Midbrain (tissue), 1 donor: ENCODE measurements around the gene COL15A1.

Experiments used
- DNase-seq: peaks from one replicate; lab custom pipeline; 2025; lab: John Stamatoyannopoulos, UW

Gene COL15A1

GRCh38 chr9:99037769-99038483, 94.2 kb downstream of the COL15A1 start:
- no peak for DNase-seq

DNA sequence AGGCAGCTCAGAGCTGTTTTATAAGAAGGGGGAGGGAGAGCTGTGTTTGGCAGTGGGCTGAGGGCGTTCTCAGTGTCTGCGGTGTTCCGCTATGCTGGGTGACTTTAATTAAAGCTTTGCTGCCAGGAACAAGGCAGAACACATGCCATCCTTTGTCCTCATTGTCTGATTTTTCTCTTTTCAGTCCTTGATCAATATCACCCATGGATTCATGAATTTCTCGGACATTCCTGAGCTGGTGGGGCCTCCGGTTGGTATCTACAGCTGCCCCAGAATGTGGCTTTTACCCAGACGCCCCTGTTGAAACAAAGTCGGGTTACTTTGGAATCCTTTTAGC, 94.7 kb downstream of the COL15A1 start:
- DNase-seq = no peak

DNA sequence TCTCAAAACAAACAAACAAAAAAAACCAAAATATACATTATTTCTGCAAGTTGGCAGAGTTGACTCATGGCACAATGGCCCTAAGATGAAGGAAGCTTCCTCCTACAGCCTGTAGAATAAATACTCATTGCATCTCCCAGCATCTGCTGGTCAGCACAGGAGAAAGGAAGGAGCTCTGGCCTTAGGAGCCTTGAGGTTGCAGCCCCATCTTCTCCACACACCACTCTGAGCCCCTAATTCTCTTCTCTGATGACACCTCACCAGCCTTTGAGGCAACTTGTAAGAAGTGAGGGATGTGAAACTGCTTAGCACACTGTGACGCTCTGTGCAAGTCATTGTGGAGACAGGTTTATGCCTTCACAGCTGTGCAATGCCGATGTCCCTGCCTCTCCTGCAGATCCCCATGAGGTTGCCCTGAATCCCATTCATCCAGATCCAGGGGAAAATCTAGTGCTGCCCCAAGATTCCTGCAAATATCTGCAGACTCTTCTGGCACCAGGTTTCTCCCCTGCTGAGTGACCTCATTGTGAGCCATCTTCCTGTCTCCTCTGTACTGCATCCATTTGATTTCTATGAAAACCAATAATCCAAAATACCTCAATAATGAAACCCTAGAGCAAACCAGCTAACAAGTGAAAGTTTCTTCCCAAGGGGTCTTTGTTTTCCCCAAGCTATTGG, 95.9 kb downstream of the COL15A1 start:
- no peak for DNase-seq

GRCh38 chr9:99040251-99040900, 96.7 kb downstream of the COL15A1 start:
- no peak for DNase-seq

DNA sequence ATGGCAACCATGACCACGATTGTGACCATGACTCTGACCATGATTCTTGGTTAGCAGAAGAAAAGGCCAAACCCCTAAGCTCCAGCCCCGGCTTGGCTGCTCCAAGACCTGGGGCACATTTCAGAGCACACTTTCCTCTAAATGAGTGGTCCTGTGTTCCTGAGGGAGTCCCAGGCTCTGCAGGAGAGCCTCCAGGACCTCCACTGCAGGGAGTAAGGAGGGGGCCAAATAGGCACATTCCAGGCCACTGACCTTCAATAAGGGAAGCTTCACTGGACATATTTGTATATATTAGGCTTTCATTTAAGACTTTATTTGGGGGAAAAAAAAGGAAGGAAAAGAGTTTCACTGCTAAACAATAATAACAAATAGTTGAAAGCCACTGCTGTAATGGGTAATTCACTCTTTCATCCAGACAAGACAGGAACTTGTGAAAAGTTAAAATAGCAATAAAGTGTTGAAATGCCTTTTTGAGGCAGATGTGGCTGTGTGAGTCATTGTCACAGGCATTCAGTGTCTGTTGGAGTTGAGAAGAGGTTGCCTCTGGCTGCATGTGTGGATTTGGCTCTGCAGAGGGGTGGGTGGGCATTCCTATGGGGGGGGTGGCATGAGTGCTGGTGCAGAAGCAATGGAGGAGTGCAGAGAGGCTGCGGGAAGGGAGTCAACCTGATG, 97.3 kb downstream of the COL15A1 start:
- peak; percentile 8 for DNase-seq

- DNase-seq = no peak
These were observed 97.9 kb downstream of the COL15A1 start for GRCh38 chr9:99041618-99042017.

DNA sequence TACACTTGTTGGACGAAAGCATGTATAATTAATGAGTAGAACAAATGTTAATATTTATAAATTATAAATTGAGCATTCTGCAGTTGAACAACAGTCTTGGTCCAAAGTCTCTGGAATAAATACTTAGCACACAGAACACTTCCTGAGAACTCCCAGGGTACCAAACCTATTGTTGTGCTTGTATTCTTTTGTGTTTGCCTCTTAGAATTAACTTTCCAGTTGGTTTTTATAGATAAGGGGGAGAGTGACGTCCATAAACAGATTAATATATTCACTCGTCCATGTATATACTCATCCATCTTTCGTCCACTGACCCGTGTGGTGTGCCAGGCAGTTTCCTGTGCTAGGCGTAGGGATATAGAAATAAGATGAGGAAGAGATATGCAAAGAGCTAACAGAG, 98.9 kb downstream of the COL15A1 start:
- no peak for DNase-seq

DNA sequence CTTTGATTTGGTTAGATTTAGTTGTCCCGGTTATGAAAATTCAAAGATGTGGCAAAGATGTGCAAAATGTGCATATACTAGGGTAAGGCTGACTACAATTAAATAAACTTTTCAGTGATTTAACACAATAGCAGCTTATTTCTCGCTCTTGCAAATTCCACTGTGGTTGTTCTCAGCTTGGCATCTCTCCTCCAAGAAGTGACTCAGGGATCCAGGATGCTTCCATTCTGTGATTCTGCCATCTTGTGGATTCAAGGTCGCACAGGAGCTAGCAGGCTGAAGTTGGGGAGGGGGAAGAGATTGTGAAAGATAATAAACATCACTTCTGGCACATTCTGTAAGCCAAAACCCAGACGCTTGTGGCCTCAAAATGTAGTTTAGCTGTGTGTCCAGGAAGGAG, 101.1 kb downstream of the COL15A1 start:
- DNase-seq = no peak

DNA sequence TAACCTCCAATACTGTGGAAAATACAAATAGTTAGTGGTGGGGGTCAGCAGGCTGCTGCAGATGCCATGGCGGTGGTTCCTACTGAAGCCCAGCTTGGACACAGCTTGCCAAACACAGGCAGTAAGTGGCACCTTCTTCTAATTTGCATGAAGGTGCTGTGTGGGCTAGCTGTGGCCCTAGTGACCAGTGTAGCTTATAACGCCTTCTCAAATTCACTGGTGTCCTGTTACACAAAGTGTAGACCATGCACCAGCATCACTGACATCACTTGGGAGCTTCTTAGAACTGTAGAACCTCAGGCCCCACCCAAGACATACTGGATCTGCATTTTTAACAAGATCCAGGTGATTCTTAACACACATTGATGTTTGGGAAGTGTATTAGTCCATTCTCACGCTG, 102.4 kb downstream of the COL15A1 start:
- no peak for DNase-seq

DNA sequence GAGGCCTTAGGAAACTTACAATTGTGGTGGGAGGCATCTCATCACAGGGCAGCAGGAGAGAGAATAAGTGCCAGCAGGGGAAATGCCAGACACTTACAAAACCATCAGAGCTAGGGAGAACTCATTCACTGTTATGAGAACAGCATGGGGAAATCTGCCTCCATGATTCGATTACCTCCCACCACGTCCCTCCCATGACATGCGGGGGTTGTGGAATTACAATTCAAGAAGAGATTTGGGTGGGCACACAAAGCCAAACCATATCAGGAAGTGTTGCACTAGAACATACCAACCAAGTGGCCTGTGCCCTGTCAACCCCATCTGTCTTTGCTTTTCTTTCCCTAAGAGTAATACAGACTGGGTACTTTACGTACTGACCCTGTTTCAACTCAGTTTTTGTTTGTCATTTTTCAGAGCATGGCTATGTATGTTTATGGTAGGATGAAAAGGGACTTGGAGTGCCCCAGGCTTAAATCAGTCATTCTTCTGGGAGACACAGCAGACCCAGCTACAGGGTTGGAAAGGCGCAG, 102.9 kb downstream of the COL15A1 start:
- DNase-seq = no peak

GRCh38 chr9:99049228-99049627, 105.5 kb downstream of the COL15A1 start:
- DNase-seq = no peak

- no peak for DNase-seq
These were observed 105.9 kb downstream of the COL15A1 start for GRCh38 chr9:99049641-99050040.

DNA sequence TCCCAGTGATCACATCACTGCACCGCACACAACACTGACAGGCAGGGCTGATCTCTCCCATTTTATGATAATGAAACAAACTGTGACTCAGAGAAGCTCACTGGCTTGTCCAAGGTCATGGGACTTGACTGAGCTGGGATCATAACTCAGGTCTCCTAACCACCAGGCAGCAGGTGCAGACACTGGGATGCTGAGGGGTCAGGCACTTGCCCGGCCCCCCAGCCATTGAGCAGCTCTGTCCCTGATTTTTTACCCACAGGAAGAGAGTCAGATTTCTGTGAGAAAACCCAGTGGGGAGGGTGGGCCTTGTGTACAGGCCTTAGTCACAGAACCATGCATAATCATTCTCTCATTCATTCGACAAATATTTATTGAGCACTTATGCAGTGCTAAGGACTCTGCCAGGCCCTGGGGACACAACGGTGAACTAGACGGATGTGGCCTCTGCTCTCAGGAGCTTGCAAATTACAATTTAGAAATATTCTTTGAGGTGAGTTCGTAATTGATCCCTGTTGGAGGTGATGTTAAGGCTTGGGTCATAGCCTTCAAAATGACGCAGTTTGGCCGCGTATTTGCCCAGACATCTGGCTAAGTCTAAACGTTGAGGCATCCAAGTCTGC, 106.7 kb downstream of the COL15A1 start:
- DNase-seq = no peak

- no peak for DNase-seq
These were observed 107.2 kb downstream of the COL15A1 start for GRCh38 chr9:99050924-99051323.

DNA sequence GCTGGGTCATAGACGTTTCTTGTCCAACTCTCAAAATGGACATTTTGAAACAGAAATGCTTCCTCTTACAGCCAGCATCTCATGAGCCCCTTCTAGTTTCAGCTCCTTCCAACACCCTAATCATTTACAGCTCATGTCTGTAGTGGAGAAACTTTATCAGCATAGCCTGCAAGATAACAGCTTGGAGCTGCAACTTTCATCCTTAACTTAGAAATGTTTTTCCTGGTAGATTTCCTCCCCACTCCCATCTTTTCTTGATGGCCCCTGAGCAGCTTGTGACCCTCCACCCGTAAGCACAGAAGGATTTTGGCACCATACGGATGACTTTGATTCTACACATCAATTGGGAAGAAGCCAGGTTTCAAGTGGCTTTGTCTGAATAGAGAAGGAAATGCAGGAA, 107.7 kb downstream of the COL15A1 start:
- DNase-seq = no peak

DNA sequence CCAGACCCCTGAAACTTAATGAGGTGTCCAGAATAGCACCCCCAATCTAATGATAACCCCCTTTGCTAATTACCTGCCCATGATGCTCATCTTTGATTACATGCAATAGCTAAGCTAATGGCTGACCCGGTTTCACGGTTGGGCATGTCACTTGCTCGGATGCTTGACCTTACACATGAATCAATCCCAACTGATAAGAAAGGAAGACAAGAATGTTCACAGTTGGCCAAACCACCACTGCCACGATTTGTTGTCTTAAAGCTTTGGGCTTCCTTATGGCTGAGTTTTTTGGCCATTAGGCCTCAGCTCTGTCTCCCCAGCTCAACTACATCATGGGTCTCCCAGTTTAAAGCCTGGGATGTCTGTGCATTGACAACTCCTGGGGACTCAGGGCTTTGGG, 108.1 kb downstream of the COL15A1 start:
- no peak for DNase-seq

DNA sequence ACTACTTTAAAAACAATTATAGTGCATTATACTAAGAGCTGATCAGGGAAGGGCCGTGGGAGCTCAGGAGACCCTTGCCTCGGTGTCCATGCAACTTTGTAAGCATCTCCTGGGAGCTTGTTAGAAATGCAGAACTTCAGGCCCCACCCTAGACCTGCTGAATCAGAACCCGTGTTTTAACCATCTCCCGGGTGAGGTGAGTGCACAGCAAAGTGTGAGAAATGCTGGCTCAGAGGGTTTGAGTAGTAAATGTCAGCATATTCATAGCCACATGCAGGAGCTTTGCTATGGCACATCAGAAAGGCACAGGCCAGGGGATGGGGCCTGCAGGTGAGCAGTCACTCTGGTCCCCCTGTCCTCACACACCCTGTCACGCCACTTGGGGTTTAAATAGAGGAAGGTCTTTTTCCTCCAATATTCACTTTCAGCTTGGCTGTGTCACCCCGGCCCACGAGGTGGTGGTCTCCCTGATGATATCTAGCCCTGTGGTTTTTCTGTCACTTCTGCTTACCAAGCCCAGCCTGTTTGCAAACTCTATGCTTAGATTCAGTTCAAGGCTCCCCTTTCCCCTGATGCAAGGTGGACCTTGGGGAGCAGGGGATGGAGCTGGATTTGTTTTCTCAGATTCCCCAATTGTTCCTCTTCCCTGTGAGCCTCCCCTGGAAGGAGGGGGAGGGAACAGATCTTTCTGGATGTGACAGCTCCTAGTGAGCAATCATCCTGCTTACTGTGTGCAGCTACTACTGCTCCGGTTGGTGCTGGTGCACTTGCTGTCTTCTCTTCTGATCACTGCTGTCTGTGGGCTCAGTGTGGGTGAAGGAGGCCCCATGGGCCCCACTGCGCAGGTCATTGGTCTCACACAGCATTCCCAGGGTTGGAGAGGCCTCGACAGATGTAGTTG, 109.4 kb downstream of the COL15A1 start:
- DNase-seq = no peak

GRCh38 chr9:99054581-99054980, 110.9 kb downstream of the COL15A1 start:
- DNase-seq = no peak

DNA sequence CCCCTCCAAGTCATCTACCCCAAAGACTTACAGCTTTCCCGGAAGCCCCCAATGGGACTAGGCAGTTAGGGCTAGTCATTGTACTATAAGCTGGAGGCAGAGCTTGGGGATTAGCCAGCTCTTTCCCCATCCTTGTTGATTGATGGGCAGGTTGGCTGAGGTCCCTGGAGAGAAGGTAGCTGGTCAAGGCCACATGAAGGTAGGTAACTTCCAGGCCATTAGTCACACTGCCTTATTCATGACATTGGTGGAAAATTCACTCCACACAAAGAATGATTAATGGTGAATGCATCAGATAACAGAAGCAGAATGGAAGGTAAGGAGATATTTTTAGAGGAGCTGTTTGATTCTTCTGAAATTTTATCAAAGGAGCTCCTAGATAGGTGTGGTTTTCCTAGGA, 111.7 kb downstream of the COL15A1 start:
- no peak for DNase-seq

DNA sequence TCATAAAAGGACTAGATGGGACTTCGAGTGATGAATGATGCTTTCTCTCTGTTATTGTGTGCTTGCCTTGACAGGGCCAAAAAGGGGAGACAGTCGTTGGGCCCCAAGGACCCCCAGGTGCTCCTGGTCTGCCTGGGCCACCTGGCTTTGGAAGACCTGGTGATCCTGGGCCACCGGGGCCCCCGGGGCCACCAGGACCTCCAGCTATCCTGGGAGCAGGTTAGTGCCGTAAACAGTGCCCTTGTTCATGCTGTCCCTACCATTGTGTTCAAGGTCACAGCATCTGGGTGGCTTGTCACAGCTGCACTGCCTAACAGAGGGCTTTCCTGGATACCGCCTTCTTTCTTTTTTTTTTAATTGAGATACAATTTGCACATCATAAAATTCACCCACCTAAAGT, 112.5 kb downstream of the COL15A1 start:
- no peak for DNase-seq
